ENCODE data around the gene TSPAN17. TPM values are rescaled to one million over a fixed set of nuclear protein-coding genes. Genes with fewer than 3 reads are reported as not detected.

The TSPAN17 gene
- total and polyA plus RNA-seq, 2 experiments from 2014 or later: 11.7 to 52.1 TPM

DNA sequence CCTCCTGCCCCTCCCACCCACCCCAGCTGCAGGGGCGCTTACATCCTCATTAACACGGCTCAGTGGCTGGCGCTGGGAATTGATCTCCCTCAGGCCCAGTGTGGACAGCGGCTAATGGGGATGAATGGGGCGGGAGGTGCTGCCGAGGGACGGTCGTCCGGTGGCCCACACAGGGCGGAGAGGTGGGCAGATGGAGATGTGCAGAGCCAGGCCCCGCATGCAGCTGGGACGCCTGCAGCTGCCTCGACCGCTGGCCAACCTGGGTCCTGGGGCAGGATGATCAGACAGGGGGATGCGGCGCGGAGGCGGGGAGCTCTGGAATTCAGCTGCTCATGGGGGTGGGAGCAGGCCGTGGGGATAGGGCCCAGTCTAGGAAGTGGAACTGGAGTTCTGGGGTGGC is 17.6 kb downstream of the TSPAN17 start (continued):
- TF ChIP-seq, protein P1, sequence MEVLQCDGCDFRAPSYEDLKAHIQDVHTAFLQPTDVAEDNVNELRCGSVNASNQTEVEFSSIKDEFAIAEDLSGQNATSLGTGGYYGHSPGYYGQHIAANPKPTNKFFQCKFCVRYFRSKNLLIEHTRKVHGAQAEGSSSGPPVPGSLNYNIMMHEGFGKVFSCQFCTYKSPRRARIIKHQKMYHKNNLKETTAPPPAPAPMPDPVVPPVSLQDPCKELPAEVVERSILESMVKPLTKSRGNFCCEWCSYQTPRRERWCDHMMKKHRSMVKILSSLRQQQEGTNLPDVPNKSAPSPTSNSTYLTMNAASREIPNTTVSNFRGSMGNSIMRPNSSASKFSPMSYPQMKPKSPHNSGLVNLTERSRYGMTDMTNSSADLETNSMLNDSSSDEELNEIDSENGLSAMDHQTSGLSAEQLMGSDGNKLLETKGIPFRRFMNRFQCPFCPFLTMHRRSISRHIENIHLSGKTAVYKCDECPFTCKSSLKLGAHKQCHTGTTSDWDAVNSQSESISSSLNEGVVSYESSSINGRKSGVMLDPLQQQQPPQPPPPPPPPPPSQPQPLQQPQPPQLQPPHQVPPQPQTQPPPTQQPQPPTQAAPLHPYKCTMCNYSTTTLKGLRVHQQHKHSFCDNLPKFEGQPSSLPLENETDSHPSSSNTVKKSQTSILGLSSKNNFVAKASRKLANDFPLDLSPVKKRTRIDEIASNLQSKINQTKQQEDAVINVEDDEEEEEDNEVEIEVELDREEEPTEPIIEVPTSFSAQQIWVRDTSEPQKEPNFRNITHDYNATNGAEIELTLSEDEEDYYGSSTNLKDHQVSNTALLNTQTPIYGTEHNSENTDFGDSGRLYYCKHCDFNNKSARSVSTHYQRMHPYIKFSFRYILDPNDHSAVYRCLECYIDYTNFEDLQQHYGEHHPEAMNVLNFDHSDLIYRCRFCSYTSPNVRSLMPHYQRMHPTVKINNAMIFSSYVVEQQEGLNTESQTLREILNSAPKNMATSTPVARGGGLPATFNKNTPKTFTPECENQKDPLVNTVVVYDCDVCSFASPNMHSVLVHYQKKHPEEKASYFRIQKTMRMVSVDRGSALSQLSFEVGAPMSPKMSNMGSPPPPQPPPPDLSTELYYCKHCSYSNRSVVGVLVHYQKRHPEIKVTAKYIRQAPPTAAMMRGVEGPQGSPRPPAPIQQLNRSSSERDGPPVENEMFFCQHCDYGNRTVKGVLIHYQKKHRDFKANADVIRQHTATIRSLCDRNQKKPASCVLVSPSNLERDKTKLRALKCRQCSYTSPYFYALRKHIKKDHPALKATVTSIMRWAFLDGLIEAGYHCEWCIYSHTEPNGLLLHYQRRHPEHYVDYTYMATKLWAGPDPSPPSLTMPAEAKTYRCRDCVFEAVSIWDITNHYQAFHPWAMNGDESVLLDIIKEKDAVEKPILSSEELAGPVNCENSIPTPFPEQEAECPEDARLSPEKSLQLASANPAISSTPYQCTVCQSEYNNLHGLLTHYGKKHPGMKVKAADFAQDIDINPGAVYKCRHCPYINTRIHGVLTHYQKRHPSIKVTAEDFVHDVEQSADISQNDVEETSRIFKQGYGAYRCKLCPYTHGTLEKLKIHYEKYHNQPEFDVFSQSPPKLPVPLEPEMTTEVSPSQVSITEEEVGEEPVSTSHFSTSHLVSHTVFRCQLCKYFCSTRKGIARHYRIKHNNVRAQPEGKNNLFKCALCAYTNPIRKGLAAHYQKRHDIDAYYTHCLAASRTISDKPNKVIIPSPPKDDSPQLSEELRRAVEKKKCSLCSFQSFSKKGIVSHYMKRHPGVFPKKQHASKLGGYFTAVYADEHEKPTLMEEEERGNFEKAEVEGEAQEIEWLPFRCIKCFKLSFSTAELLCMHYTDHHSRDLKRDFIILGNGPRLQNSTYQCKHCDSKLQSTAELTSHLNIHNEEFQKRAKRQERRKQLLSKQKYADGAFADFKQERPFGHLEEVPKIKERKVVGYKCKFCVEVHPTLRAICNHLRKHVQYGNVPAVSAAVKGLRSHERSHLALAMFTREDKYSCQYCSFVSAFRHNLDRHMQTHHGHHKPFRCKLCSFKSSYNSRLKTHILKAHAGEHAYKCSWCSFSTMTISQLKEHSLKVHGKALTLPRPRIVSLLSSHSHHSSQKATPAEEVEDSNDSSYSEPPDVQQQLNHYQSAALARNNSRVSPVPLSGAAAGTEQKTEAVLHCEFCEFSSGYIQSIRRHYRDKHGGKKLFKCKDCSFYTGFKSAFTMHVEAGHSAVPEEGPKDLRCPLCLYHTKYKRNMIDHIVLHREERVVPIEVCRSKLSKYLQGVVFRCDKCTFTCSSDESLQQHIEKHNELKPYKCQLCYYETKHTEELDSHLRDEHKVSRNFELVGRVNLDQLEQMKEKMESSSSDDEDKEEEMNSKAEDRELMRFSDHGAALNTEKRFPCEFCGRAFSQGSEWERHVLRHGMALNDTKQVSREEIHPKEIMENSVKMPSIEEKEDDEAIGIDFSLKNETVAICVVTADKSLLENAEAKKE (CRISPR knock-in tag; IDR thresholded peaks at IDR 0.05): no peak

DNA sequence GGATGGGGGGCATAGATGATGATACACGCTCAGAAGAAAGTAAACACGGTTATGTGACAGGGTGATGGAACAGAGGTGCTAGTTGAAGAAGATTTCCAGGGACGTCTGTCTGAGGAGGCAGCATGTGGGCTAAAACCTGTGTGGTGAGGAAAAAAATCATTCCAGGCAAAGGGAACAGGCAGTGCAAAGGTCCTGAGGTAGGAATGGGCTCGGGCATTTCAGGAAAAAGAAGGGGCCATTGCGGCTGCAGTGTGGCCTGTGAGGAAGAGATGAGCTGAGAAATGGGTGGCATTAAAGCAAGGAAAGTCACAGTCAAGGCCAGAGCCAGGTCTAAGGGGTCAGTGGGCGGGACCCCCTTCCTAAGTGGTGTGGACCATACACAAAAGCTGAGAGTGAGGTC is 18.2 kb downstream of the TSPAN17 start:
- Histone ChIP-seq H3K36me3 (ENCODE audit: insufficient read depth) (no peaks in the 10 kb centered on the region), H4K20me1 (replicated peaks; ENCODE audit: insufficient read depth) (no peaks in the 10 kb centered on the region), H3K27ac (ENCODE audit: low read depth) (no peak overlapping the region), H3F3A (replicated peaks; ENCODE audit: low read depth) (no peaks in the 10 kb centered on the region), H3K4me3 (no peak overlapping the region), H3K79me2 (replicated peaks; ENCODE audit: insufficient read depth) (no peaks in the 10 kb centered on the region), H3K9me2 (ENCODE audit: insufficient read depth) (no peaks in the 10 kb centered on the region), H3K4me2 (no peak overlapping the region), H2AFZ (no peak overlapping the region), H3K4me1 (ENCODE audit: insufficient read depth) (no peaks in the 10 kb centered on the region), H3K27me3 (ENCODE audit: insufficient read depth) (no peaks in the 10 kb centered on the region)
- H3K4me3 Mint-ChIP-seq: no peak overlapping the region
- peaks cover 3% of the 10 kb centered on the region; the same call in 2 of the 3 replicates for H3K9me3 Mint-ChIP-seq
- peaks cover 12% of the 10 kb centered on the region for H3K4me1 Mint-ChIP-seq
- DNase-seq (ENCODE audit: low spot score): no peak
- no peak for ATAC-seq
- no peak overlapping the region for H3K27ac Mint-ChIP-seq
- H3K27me3 Mint-ChIP-seq (ENCODE audit: insufficient read depth, low read depth, poor library complexity): peaks cover 6% of the 10 kb centered on the region
- H3K36me3 Mint-ChIP-seq (ENCODE audit: low read depth): no peaks in the 10 kb centered on the region; the same call in 2 of the 3 replicates
- no peak for TF ChIP-seq EZH2 (IDR thresholded peaks at IDR 0.05; ENCODE audit: low read depth, unreplicated experiment)
- TF ChIP-seq CREB1 (CRISPR knock-in tag; IDR thresholded peaks at IDR 0.05; ENCODE audit: low read depth): no peak
- TF ChIP-seq ZNF114 (CRISPR knock-in tag; IDR thresholded peaks at IDR 0.05): no peak
- no peak for TF ChIP-seq POLR2AphosphoS5 (IDR thresholded peaks at IDR 0.05; ENCODE audit: low read depth)
- TF ChIP-seq, protein P1 (CRISPR knock-in tag; IDR thresholded peaks at IDR 0.05): no peak
- TF ChIP-seq JUNB (IDR thresholded peaks at IDR 0.05; ENCODE audit: unreplicated experiment): no peak
- TF ChIP-seq, protein P2, sequence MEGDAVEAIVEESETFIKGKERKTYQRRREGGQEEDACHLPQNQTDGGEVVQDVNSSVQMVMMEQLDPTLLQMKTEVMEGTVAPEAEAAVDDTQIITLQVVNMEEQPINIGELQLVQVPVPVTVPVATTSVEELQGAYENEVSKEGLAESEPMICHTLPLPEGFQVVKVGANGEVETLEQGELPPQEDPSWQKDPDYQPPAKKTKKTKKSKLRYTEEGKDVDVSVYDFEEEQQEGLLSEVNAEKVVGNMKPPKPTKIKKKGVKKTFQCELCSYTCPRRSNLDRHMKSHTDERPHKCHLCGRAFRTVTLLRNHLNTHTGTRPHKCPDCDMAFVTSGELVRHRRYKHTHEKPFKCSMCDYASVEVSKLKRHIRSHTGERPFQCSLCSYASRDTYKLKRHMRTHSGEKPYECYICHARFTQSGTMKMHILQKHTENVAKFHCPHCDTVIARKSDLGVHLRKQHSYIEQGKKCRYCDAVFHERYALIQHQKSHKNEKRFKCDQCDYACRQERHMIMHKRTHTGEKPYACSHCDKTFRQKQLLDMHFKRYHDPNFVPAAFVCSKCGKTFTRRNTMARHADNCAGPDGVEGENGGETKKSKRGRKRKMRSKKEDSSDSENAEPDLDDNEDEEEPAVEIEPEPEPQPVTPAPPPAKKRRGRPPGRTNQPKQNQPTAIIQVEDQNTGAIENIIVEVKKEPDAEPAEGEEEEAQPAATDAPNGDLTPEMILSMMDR (conservative IDR thresholded peaks at IDR 0.05; ENCODE audit: low read depth in 2 of 2): no peak
